ENCODE data around the gene MTR.

The MTR gene

DNA sequence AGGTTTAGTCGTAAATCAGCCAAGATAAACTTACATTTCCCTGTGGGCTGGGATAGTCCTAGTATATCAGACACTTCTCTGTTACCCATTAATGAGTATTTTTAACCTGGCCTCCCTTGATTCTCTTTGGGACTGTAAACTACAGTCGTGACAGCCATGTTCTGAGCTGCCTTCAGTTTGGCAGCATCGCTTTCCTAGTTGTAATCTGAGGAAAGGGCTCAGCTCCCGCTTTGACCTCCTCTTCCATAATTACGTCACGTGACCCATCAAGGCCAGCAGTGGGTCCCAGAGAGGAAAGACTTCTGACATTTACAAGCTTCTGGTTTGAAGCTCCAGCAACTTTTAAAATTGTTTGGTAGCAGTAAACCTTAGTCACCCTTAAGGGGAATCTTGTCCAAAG lies 34.6 kb upstream of the MTR start:
- in situ Hi-C loops (cut with MboI; ENCODE audit: low sequenced_read_pairs, unreplicated experiment), result no loop called here
- no peak for DNase-seq (ENCODE audit: low spot score)
- TF ChIP-seq, protein P1, sequence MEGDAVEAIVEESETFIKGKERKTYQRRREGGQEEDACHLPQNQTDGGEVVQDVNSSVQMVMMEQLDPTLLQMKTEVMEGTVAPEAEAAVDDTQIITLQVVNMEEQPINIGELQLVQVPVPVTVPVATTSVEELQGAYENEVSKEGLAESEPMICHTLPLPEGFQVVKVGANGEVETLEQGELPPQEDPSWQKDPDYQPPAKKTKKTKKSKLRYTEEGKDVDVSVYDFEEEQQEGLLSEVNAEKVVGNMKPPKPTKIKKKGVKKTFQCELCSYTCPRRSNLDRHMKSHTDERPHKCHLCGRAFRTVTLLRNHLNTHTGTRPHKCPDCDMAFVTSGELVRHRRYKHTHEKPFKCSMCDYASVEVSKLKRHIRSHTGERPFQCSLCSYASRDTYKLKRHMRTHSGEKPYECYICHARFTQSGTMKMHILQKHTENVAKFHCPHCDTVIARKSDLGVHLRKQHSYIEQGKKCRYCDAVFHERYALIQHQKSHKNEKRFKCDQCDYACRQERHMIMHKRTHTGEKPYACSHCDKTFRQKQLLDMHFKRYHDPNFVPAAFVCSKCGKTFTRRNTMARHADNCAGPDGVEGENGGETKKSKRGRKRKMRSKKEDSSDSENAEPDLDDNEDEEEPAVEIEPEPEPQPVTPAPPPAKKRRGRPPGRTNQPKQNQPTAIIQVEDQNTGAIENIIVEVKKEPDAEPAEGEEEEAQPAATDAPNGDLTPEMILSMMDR (IDR thresholded peaks at IDR 0.05; ENCODE audit: borderline replicate concordance, control extremely low read depth, extremely low read depth, insufficient read depth, missing control alignments), result no peak

DNA sequence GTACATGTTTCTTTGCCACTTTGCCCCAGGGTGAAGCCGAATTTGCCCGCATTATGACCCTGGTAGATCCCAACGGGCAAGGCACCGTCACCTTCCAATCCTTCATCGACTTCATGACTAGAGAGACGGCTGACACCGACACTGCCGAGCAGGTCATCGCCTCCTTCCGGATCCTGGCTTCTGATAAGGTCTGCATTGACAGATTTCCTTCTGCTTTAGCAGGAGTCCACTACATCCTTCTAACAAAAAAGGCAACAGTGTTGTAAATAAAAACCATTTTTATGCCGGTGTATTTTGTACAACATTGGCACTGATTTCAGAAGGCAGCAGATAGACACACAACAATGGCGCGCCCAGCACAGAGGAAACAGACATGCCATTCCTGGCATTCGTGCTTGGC lies 34.1 kb upstream of the MTR start:
- TF ChIP-seq, protein P1 (IDR thresholded peaks at IDR 0.05; ENCODE audit: borderline replicate concordance, control extremely low read depth, extremely low read depth, insufficient read depth, missing control alignments), result no peak
- in situ Hi-C loops (cut with MboI; ENCODE audit: low sequenced_read_pairs, unreplicated experiment), result no loop called here
- DNase-seq (ENCODE audit: low spot score), result no peak

DNA sequence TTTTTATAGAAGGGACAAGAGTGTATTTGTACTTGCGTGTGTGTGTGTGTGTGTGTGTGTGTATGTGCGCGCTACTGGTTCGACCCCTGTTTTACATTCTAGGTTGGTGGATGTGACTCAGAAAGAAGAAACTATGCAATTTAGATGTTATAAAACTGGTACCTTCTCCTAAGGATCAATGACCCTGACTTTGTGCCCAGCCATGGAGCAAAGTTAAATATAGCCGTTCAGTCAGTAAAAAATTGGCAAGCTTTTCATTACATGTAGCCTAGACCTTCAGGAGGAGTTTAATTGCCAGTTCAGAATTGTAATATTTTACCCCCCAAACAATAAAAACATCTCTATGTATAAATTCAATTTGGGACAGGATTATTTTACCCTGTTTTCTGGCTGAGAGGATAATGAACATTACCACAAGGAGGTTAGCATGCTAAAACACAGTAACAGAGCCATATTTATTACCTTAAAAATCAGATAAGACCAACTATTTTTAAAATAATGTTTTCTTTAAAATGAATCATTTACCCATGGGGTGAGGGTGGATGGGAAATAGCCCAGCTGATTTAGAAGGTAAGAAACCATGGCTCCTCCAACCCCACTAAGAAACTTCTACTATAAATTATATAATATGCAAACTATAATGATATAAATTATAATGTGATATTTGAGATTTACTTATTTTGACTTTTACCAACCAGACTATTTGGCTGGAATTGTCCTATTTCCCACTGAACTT lies 33.5 kb upstream of the MTR start:
- DNase-seq (ENCODE audit: low spot score), result no peak
- TF ChIP-seq, protein P1 (IDR thresholded peaks at IDR 0.05; ENCODE audit: borderline replicate concordance, control extremely low read depth, extremely low read depth, insufficient read depth, missing control alignments), result no peak
- in situ Hi-C loops (cut with MboI; ENCODE audit: low sequenced_read_pairs, unreplicated experiment), result no loop called here

DNA sequence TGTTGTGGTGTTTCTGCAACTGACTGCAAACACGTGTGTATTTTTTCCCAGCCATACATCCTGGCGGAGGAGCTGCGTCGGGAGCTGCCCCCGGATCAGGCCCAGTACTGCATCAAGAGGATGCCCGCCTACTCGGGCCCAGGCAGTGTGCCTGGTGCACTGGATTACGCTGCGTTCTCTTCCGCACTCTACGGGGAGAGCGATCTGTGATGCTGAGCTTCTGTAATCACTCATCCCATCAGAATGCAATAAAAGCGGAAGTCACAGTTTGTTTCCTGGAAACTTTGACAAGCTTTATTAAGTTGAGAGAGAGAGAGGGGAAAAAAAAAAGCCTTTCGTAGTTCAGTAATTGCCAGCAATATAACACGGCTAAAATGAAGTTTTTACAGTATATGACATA lies 32.7 kb upstream of the MTR start:
- TF ChIP-seq, protein P1 (IDR thresholded peaks at IDR 0.05; ENCODE audit: borderline replicate concordance, control extremely low read depth, extremely low read depth, insufficient read depth, missing control alignments), result no peak
- in situ Hi-C loops (cut with MboI; ENCODE audit: low sequenced_read_pairs, unreplicated experiment), result no loop called here
- no peak for DNase-seq (ENCODE audit: low spot score)

DNA sequence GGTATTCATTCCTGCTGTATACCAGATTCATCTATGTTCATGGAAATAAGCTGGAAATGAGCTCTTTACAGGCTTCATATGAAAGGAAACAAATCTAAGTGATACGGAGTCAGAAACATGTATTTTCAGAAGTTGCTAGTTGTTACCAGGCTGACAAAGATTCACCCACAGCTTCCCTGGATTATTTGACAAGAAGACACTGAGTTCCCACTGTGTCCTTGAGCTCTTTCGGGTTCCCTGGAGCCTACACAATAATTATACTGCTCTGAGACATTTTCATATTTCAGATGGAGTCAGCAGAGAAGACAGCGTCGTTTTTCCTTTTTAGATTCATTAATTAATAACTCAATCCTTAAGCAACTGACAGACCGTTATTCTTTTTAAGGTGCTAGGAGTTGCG lies 29.3 kb upstream of the MTR start:
- in situ Hi-C loops (cut with MboI; ENCODE audit: low sequenced_read_pairs, unreplicated experiment), result no loop called here
- TF ChIP-seq, protein P1 (IDR thresholded peaks at IDR 0.05; ENCODE audit: borderline replicate concordance, control extremely low read depth, extremely low read depth, insufficient read depth, missing control alignments), result no peak
- DNase-seq (ENCODE audit: low spot score), result no peak

DNA sequence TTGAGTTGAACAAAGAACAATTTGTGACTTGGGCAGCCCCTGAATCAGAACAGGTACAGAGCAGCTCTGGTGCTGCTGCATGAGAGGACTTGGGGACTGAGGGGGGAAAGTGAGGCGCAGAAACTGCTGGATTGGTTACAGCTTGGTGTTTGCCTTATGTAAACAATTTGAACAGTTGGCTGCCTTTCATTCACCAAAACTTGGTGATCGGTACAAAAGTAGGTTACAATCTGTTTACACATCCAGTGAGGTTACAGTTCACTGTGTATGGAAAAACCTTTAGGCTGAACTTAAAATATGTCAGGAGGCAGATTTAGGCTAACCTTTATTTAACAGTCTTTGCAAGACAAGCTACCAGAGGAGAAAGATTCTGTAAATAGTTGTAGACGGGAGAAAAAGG lies 28.6 kb upstream of the MTR start:
- no peak for DNase-seq (ENCODE audit: low spot score)
- in situ Hi-C loops (cut with MboI; ENCODE audit: low sequenced_read_pairs, unreplicated experiment), result no loop called here
- TF ChIP-seq, protein P1 (IDR thresholded peaks at IDR 0.05; ENCODE audit: borderline replicate concordance, control extremely low read depth, extremely low read depth, insufficient read depth, missing control alignments), result no peak
